GM21515 (cell line): Measurements from ENCODE around the gene ABTB1.

Experiments used
- ATAC-seq: cut with Tn5 transposase; IDR thresholded peaks from one replicate; pipeline ENCODE4 v1.9.1; 2021; ENCODE audit not compliant: unreplicated experiment

The ABTB1 gene

GRCh38 chr3:127672429-127673190, at the start of gene ABTB1:
TSS of gene ABTB1 (plus strand) at chr3:127672952. CDS start at chr3:127673026, 74 bp downstream.
- ATAC-seq, result peak; percentile 58

- no peak for ATAC-seq
These were observed 48.7 kb upstream of the ABTB1 start for GRCh38 chr3:127624063-127624462.

GRCh38 chr3:127625821-127626220, 46.9 kb upstream of the ABTB1 start:
- no peak for ATAC-seq

- no peak for ATAC-seq
These were observed 44.3 kb upstream of the ABTB1 start for GRCh38 chr3:127628426-127628787.

- ATAC-seq, result no peak
These were observed 43.8 kb upstream of the ABTB1 start, which contains the start of gene PODXL2 for GRCh38 chr3:127628788-127629466. TSS of gene PODXL2 (plus strand) at chr3:127629185. CDS start at chr3:127629220, 35 bp downstream.

- ATAC-seq, result no peak
These were observed 43.0 kb upstream of the ABTB1 start for GRCh38 chr3:127629467-127630403.

- ATAC-seq, result no peak
These were observed 41.7 kb upstream of the ABTB1 start for GRCh38 chr3:127630811-127631714.

GRCh38 chr3:127632035-127632820, 40.5 kb upstream of the ABTB1 start:
- ATAC-seq, result no peak

- ATAC-seq, result no peak
These were observed 38.1 kb upstream of the ABTB1 start for GRCh38 chr3:127634653-127635052.

GRCh38 chr3:127637546-127637945, 35.2 kb upstream of the ABTB1 start:
- no peak for ATAC-seq

- no peak for ATAC-seq
These were observed 34.8 kb upstream of the ABTB1 start for GRCh38 chr3:127637971-127638370.

GRCh38 chr3:127639173-127640041, 33.3 kb upstream of the ABTB1 start:
- no peak for ATAC-seq

- no peak for ATAC-seq
These were observed 32.8 kb upstream of the ABTB1 start for GRCh38 chr3:127640042-127640355.

GRCh38 chr3:127644641-127645370, 27.9 kb upstream of the ABTB1 start:
- no peak for ATAC-seq

- ATAC-seq, result no peak
These were observed 27.3 kb upstream of the ABTB1 start for GRCh38 chr3:127645371-127646015.

GRCh38 chr3:127646501-127647046, 26.2 kb upstream of the ABTB1 start:
- no peak for ATAC-seq

GRCh38 chr3:127647166-127647844, 25.4 kb upstream of the ABTB1 start:
- no peak for ATAC-seq
